CD4-positive, alpha-beta T cell treated with Interleukin-6 for 4 hours (primary cell): ENCODE measurements around the gene PHC2.
A peak's percentile ranks its signal among the peaks of the same experiment; 100 is the strongest.

Experiments
- DNase-seq: peaks from one replicate; pipeline ENCODE4 v3.0.0-alpha.2; 2020; ENCODE audit warnings: mixed read lengths

Gene PHC2

GRCh38 chr1:33348676-33349080 is 82.2 kb downstream of the PHC2 start:
- DNase-seq, result peak; percentile 28

GRCh38 chr1:33348194-33348593 is 82.7 kb downstream of the PHC2 start:
- DNase-seq, result no peak

DNA sequence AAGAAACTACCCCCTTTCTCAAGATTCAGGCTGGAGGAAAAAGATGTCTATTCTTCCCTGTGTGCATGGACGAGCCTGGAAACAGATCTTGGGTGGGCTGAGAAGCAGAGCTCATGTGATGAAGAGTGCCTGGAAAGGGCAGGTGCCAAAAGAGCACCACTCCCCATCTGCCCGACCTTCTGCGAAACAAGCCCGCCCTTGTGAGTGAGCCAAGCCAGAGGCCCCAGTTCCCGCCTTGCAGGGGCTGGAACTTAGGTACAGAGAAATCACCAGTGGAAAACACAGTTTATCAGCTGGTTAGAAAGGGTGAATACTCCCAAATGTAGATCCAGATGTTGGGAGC is 83.3 kb downstream of the PHC2 start:
- DNase-seq, result no peak

DNA sequence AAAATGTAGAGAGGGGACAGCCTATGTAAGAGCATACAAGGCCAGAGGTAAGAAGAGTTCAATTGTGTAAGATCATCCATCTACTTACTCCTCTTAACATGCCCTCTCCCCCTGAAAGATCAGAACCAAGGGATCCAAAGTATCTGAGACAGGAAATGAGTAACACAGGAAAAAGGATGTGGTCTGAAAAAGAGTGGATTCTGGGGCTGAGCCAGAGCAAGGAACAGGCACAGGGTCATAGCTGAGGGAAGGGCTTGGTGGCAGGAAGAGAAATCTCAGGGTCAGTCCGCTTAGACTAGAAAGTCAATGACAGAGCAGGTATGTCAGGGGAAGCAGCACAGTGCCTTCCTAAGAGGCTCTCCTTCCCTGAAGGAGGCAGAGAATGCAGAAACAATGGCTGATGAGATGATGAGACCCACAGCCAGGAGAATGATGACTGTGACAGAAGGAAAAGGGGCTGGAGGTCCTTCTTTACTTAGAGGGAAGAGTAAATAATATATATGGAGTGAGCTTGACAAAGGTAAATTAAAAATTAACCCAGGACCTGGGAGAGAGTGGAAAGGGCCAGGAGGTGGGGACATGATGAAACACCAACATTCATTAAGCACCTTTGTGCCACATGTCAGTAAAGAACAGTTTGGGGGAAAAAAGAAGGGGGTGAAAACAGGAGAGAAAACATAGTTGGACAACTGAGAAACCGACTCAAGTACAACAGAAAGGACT is 83.8 kb downstream of the PHC2 start:
- DNase-seq, result no peak

- DNase-seq, result no peak
Observed at GRCh38 chr1:33346533-33346926, 84.4 kb downstream of the PHC2 start.

DNA sequence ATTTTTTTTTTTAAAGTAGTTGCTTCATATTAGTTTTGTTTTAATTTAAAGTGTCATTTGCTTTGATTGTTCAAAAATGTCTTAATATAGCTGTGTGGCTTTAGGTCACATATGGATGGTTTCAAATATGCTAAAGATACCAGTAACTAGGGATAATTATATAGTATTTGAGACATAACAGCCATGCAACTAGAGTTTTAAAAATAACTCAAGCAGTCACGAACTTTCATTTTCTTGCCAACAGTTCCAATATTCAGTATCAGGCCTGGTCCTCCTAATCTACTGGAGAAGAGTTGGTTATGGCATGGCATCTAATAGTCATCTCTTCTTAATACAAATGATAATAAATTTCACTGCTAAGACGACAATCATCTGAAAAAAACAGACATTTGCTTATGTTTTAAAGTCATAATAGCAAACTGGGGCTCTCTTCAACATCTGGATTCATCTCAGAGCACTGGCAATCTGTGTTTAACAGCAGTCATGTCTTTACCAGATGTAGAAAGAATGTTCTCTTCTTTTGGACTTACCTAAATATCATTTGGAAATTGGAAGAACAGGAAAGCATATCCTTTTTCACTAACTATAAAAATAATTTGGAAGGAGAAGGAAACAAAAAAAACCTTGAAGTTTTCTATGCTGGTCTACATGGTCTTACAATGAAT is 85.9 kb downstream of the PHC2 start:
- no peak for DNase-seq

DNA sequence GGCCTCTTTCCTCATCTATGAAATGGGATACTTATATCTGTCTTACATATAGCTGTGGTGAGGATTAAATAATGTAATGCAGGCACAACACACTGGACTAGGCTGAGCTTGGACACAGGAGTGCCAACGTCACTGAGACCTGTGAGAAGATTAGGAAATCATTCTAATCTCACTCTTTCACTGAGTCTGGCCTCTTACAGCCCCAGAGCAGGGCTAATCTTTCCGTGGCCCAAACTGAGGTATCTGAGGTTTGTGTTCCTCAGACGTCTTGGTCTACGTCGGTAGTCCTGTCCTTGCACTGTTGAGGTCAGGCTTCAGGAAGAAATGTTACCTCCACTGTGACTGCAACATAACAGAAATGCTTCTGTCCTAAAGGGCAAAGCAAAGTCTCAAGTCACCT is 87.4 kb downstream of the PHC2 start:
- DNase-seq, result no peak

DNA sequence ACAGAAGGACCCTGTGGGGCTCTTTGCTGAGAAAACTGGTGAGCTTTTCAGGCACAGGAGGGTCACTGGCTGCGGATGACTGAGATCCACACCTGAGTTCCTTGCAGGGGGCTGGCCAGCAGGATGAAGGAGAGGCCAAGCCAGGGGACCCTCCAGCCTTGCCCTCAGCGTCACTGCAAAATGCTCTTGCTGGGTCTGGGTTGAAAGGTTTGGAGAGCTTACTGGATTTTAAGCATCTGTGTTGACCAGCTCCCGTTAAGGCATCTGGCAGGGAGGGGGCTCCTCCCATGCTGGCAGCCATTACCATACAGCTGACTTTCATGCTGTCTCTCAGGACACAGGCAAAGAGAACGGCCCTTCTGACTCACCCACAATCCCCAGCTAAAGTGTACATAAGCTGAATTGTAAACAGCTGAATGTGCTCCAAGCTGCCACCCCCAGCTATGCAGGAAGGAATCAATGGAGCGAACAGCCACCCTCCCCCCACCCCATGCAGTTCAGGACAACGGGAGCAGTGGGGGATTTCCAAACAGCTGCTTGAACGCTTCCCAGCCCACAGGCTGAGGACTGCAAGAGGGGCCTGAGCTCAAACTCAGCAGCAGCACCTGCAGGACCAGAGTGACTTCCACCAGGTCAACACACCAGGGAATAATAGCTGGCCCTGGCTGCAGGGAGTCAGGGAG is 88.7 kb downstream of the PHC2 start:
- no peak for DNase-seq

- DNase-seq, result no peak
Observed at GRCh38 chr1:33341190-33341589, 89.7 kb downstream of the PHC2 start.

DNA sequence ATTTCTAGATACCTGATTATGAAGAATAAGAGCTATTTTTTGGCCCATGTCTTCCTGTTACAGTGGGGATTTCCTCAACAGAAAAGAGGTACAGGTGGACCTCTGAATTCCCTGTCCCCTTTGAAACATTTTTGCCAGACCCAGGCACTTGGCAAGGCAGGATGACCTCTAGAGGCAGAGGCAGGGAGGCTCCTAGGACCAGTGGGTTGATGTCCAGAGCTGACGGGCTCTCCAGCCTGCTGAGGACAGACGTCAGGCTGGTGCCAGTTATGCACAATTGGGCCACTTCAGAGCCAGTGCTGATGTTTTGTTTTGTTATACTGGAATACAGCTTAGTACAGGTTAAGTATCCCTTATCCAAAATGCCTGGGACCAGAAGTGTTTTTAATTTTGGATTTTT is 91.5 kb downstream of the PHC2 start:
- no peak for DNase-seq

DNA sequence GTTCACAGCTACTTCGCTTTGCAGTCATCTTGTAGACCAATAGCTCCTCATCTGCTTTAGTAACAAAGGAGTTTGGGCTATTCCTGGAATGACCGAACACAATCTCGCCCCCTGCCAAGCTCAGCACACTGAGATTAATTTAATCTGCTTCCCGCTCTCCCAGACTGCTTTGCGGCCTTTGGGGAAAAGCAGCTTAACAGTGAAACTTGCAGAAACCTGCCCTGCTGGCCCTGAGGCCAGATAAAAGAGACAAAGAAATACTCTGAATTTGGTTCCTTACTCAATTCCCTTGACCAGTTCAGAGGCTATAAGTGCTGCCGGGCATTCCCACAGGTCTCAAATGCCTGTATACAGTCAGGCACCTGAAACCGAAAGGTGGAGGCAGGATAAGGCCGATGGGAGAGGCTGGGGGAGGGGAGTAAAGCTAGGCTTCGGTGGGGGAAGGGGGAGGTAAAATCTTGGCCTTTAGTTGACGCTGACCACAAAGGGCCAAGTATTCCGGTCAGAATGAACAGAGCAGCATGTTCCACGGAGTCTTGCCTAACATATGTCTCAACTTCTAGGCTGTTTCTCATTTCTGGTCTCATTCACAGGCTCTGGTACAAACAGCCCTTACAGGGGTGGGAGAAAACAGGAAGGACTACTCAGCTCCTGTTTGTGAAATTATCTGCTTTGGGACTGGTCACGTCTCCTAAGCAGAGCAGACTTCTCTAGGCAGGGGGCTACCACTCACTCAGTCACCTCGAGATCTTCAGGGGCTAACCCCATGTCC is 92.3 kb downstream of the PHC2 start:
- no peak for DNase-seq

DNA sequence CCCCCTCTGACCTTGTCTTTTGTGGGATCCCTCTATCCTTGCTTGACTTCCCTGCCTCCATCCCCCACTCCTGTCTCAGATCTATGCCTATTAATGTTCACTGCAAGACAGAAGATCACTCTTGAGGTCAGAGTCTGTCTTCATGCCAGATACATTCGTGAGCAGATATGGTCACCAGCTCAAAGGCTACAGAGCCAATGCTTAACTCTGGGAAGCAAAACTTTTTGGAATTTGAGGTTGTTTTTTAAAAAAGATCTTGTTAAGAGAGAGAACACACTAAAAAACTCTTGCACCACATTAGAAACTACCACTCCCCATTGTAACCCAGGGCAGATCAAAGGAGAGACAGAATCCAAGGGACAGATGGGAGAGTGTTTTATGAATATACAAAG is 92.9 kb downstream of the PHC2 start:
- DNase-seq, result no peak

- no peak for DNase-seq
Observed at GRCh38 chr1:33337441-33337840, 93.5 kb downstream of the PHC2 start.

- no peak for DNase-seq
Observed at GRCh38 chr1:33336580-33336979, 94.3 kb downstream of the PHC2 start.

DNA sequence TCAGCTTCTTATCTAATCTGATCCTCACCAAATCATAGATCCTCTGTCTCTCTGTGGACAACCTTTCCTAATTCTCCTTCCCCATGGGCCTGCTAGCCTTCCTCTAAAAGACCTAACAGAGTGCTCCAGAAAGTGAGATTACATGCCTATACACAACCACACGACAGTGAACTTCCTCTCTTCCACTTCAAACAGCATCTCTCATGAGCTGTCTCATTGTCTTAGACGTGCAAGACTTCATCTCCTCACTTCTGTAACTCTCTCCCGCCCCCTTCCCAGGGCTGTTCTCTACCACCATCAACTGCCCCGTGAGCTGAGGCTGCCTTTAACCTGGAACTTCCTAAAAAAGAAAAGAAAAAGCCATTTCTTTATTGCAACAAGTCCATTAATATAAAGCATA is 95.9 kb downstream of the PHC2 start:
- DNase-seq, result no peak

DNA sequence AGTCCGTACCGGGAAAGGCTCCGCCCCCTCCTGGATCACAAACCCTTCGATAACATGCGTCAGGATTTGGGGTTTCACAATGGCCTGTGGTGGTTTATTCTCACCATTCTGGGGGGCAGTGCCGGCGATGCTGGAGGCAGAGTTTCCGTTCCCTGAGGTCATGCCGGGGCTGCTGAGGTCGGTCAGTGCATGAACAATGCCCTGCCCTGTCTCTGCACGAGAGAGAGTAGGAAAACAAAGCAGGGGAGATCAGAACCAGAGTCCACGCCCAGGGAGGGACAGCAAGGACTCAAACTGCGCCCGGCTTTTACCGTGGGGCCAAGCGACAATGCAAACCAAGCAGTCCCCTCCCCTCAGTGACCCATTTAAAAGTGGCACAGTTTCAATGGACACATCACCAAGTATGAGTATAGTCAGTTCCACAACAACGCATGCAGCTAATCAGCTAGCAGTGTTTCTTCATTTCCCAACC is 96.8 kb downstream of the PHC2 start:
- DNase-seq, result no peak

GRCh38 chr1:33332881-33333280 is 98.0 kb downstream of the PHC2 start:
- no peak for DNase-seq

DNA sequence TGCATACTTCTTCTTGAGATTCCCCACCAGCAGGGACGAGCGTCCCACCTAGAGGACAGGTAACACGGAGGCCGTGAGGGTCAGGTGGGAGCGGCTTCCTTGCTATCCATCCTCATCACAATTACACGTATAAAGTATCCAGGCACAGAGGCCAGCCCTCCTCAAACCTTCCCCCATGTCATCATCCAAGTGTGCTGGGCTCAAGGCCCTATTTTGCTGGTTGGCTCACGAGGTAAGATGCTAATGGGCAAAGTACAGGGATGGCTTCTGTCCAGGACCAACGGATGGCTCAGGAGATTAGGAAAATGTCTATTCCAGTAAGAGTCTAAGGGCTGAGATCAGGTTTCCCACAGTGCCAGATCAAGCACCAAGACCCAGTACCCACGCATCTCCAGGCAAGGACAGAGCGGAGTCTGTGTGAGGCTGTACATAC is 98.5 kb downstream of the PHC2 start:
- no peak for DNase-seq

GRCh38 chr1:33331444-33332356 is 99.2 kb downstream of the PHC2 start:
- DNase-seq, result no peak

DNA sequence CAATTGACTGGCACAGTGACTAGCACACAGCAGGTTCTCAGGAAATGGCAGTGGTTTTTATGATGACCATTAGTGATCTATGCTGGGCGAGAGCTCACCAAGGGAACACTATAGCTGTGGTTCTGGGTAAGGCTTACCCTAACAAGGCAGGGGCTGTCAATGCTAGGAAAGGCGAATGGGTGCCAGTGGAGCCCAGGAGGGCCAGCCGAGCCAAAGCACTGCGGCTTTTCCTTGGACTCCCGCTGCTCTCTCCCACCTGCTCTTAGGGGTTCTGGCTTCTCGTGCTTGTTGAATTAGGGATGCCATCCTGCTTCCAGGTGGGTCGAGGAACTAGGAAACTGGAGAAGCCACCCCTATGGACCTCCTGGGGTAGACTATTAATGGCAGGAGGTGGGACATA is 100.0 kb downstream of the PHC2 start:
- no peak for DNase-seq

DNA sequence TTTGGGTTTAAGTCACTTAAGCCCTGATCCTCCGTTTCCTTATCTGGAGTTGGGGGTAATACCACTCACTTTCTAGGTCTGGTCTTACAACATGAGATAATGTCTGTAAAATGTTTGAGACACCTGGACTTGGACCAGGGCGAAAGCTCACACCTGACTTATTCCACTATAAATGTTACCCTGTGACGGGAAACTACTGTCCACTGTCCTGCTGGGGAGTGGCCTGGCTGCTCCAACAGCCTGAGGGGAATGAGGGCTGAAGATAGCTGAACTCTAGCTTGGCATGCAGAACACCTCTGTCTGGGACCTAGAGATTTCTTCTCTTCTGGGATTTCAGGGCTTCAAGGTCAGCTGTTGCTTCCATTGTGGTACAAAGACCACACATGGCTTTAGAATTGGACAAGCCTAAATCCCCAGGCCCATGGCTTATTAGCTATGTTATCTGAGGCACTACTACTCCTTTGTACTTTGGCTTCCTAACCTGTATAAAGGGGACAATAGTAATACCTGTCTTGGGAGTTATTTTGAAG is 100.5 kb downstream of the PHC2 start:
- DNase-seq, result no peak
